Occipital lobe (tissue), 2 donors: ENCODE measurements around the gene IRF5. TPM values are rescaled to one million over a fixed set of nuclear protein-coding genes. Genes with fewer than 3 reads are reported as not detected.
"Not testable (repeated sequence)": the region's sequence is repeated elsewhere in the genome, so short reads cannot be mapped to it uniquely, and the experiment has no call there.

Experiments used
- DNase-seq: peaks from one replicate; lab custom pipeline; 2025; lab: John Stamatoyannopoulos, UW
- total RNA-seq: library from RNA; depleted of rRNA; stranded (reverse); fragments of >200 nt; gene quantifications from one replicate; pipeline ENCODE4 v1.2.3, GENCODE V29; 2014

IRF5 gene
- total RNA-seq, 1 donor from 2014 or later = 1.6 TPM

- DNase-seq = no peak
Measured at GRCh38 chr7:128938544-128939074, 882 bp downstream of the IRF5 start.

- DNase-seq = no peak
Measured at GRCh38 chr7:128939075-128939860, 1.5 kb downstream of the IRF5 start.

GRCh38 chr7:128939861-128940410 lies 2.2 kb downstream of the IRF5 start:
- no peak for DNase-seq

- no peak for DNase-seq
Measured at GRCh38 chr7:128940494-128941322, 3.0 kb downstream of the IRF5 start.

- no peak for DNase-seq
Measured at GRCh38 chr7:128941323-128941890, 3.7 kb downstream of the IRF5 start.

GRCh38 chr7:128941946-128942526 lies 4.3 kb downstream of the IRF5 start:
- no peak for DNase-seq

GRCh38 chr7:128943251-128943650 lies 5.5 kb downstream of the IRF5 start:
- not testable (repeated sequence) for DNase-seq

- DNase-seq = no peak
Measured at GRCh38 chr7:128944487-128945236, 6.9 kb downstream of the IRF5 start.

GRCh38 chr7:128945668-128946366 lies 8.1 kb downstream of the IRF5 start:
- DNase-seq = no peak

GRCh38 chr7:128946936-128947830 lies 9.5 kb downstream of the IRF5 start:
- DNase-seq = no peak

GRCh38 chr7:128947854-128948253 lies 10.1 kb downstream of the IRF5 start:
- DNase-seq = no peak

- DNase-seq = no peak
Measured at GRCh38 chr7:128948312-128948973, 10.7 kb downstream of the IRF5 start.

- no peak for DNase-seq
Measured at GRCh38 chr7:128948976-128949760, 11.4 kb downstream of the IRF5 start.

GRCh38 chr7:128951296-128951695 lies 13.6 kb downstream of the IRF5 start:
- DNase-seq = no peak

- DNase-seq = no peak
Measured at GRCh38 chr7:128954150-128954549, 16.4 kb downstream of the IRF5 start.

GRCh38 chr7:128954830-128955802 lies 17.4 kb downstream of the IRF5 start:
- no peak for DNase-seq
